ENCODE data around the gene DNAJB8.

The DNAJB8 gene

DNA sequence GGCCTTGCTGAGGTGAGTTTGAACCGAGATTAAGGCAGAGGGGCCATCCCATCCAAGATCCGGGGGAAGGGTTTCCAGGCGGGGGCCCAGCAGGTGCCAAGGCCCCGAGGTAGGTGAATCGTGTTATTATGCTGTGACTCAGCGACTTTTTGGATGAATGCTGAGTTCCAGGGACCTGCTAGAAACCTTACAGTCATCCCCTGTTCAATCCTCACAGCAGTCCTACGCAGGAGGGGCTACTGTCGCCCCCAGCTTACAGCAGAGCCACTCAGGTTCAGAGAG is 40.9 kb downstream of the DNAJB8 start:
- no peak for DNase-seq (ENCODE audit: low read depth in 2 of 2)
- TF ChIP-seq, protein P1, sequence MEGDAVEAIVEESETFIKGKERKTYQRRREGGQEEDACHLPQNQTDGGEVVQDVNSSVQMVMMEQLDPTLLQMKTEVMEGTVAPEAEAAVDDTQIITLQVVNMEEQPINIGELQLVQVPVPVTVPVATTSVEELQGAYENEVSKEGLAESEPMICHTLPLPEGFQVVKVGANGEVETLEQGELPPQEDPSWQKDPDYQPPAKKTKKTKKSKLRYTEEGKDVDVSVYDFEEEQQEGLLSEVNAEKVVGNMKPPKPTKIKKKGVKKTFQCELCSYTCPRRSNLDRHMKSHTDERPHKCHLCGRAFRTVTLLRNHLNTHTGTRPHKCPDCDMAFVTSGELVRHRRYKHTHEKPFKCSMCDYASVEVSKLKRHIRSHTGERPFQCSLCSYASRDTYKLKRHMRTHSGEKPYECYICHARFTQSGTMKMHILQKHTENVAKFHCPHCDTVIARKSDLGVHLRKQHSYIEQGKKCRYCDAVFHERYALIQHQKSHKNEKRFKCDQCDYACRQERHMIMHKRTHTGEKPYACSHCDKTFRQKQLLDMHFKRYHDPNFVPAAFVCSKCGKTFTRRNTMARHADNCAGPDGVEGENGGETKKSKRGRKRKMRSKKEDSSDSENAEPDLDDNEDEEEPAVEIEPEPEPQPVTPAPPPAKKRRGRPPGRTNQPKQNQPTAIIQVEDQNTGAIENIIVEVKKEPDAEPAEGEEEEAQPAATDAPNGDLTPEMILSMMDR (IDR thresholded peaks at IDR 0.05; ENCODE audit: low read depth, low read length), result no peak
- no peak overlapping the region for H3K4me3 ChIP-seq (replicated peaks in 1 of 2; ENCODE audit: low read depth in 2 of 2, low read length in 2 of 2)

- DNase-seq (ENCODE audit: low read depth in 2 of 2), result no peak
- TF ChIP-seq, protein P1 (IDR thresholded peaks at IDR 0.05; ENCODE audit: low read depth, low read length), result no peak
- H3K4me3 ChIP-seq (replicated peaks in 1 of 2; ENCODE audit: low read depth in 2 of 2, low read length in 2 of 2), result no peak overlapping the region
Measured at GRCh38 chr3:128425142-128425845, 41.4 kb downstream of the DNAJB8 start.

- H3K4me3 ChIP-seq (replicated peaks in 1 of 2; ENCODE audit: low read depth in 2 of 2, low read length in 2 of 2), result no peak overlapping the region
- TF ChIP-seq, protein P1 (IDR thresholded peaks at IDR 0.05; ENCODE audit: low read depth, low read length), result no peak
- DNase-seq (ENCODE audit: low read depth in 2 of 2), result peak; percentile 11 to 18
Measured at GRCh38 chr3:128424508-128425069, 42.1 kb downstream of the DNAJB8 start.

DNA sequence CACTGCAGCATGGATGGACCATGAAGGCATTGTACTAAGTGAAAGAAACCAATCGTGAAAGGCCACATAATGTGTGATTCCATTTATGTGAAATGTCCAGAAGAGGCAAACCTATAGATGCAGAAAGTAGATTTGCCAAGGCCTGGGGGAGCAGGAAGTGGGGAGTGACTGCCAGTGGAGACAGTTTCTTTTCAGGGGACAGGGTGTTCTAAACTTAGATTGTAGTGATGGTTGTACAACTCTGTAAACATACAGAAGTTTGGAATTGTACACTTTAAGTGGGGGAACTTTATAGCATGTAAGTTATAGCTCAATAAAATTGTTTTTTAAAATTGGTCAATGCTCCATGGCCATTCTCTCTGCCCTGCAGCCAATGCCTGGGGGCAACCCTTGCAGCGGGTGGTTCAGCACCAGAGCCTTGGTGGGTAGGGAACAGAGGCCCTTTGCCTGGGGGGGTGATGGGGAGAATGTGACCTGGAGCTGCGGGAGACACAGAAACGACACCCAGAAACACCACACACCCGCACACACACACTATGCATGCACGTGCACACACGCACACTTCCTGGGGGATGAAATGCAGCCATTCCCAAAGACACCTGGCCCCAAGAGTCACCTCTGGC is 43.1 kb downstream of the DNAJB8 start:
- H3K4me3 ChIP-seq (replicated peaks in 1 of 2; ENCODE audit: low read depth in 2 of 2, low read length in 2 of 2), result no peak overlapping the region
- no peak for DNase-seq (ENCODE audit: low read depth in 2 of 2)
- TF ChIP-seq, protein P1 (IDR thresholded peaks at IDR 0.05; ENCODE audit: low read depth, low read length), result no peak

DNA sequence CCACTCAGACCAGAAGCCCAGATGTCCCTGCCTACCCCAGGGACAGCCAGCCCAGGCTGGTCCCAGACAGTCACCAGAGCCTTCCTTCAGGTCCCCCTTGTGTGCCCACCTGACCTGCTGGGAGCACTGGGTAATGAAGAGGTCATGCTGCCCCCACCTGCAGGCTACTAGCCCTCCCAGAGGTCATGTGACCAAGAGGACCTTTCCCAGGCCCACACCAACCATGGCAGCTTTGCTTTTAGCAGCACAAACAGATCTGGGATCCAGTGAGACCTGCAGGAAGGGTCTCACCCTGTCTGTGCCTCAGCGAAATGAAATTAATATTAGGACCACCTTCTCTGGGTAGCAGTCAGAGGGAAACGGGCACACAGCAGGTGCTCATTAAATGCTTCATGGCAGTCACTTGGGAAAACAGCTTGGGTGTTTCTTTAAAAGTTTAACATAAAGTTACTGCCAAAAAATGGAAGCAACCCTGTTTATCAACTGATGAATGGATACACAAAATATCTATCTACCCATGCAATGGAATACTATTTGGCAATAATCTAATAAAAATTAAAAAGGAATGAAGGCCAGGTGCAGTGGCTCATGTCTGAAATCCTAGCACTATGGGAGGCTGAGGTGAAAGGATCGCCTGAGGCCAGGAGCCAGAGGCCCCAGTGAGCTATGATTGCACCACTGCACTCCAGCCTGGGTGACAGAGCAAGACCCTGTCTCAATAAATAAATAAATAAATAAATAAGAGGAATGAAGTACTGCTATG is 43.7 kb downstream of the DNAJB8 start:
- TF ChIP-seq, protein P1 (IDR thresholded peaks at IDR 0.05; ENCODE audit: low read depth, low read length), result no peak
- no peak for DNase-seq (ENCODE audit: low read depth in 2 of 2)
- H3K4me3 ChIP-seq (replicated peaks in 1 of 2; ENCODE audit: low read depth in 2 of 2, low read length in 2 of 2), result no peak overlapping the region

DNA sequence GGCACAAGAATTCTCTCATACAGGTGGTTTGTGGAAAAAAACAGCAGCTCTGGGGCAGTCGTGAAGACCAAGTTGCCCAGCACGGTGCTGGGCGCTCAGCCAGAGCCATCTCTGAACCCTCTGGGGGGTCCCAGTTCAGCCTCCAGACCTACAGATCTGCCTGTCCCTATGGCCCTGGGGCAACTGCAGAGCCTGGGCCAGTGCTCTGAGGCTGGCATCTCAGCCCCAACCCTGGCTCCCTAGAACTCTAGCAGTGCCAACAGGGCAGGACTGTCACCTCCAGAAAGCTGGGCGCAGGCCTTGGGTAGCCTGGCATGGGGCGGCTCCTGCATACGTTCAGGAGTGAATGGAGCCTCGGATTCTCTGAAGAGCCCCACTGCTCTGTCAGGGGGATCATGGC is 44.7 kb downstream of the DNAJB8 start:
- H3K4me3 ChIP-seq (replicated peaks in 1 of 2; ENCODE audit: low read depth in 2 of 2, low read length in 2 of 2), result no peak overlapping the region
- no peak for DNase-seq (ENCODE audit: low read depth in 2 of 2)
- TF ChIP-seq, protein P1 (IDR thresholded peaks at IDR 0.05; ENCODE audit: low read depth, low read length), result no peak
